Astrocyte of the cerebellum (primary cell): ENCODE results near the gene SGSM1.

Source experiments
- DNase-seq: peaks from one replicate; pipeline ENCODE4 v3.0.0-alpha.2; 2011; ENCODE audit warnings: low read depth
- H3K4me3 ChIP-seq: 2 replicates; pipeline ENCODE4 v1.5.1; 2011; ENCODE audit warnings: mild to moderate bottlenecking, low read depth, low read length, moderate library complexity
- in situ Hi-C: cut with HindIII; loops from 2 replicates; pipeline ENCODE4 v1.10.0; 2017; ENCODE audit warnings: low sequenced_read_pairs
- TF ChIP-seq, protein P1 (sequence below): IDR thresholded peaks from 2 replicates; pipeline ENCODE4 v1.5.1; 2012; ENCODE audit warnings: low read length, low read depth, moderate library complexity, mild to moderate bottlenecking; ENCODE audit errors: missing control alignments

Gene SGSM1

DNA sequence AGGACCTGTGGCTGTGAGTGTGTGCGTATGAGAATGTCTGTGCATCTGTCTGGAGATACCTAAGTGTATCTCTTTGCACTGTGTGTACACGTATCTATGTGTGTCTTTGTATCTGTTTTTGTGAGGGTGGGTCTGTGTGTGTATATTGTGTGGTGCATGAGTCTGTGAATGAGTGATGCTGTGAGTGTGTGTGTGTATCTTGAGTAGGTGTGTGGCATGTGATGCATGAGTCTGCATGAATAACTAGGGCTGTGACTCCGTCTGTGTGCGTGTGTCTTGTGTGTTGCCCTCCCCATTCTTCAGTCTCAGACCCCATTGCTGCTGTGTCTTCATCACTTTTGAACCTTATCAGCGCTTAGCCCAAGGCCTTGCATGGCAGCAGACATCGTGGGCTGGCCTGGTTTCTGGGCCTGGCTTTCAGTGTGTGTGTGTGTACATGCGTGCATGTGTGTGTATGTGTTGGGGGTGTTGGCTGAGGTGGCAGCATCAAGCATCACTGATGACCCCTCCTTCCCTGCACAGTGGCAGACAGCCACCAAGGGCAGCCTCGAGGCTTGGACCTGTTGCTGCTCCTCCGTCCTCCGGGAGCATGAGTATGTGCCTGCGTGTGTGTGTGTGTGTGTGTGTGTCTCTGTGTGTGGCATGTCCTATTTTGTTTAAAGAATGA lies 1.4 kb downstream of the SGSM1 start:
- H3K4me3 ChIP-seq, result no peak overlapping the region
- DNase-seq, result no peak
- in situ Hi-C loops, result no loop called here
- TF ChIP-seq, protein P1, sequence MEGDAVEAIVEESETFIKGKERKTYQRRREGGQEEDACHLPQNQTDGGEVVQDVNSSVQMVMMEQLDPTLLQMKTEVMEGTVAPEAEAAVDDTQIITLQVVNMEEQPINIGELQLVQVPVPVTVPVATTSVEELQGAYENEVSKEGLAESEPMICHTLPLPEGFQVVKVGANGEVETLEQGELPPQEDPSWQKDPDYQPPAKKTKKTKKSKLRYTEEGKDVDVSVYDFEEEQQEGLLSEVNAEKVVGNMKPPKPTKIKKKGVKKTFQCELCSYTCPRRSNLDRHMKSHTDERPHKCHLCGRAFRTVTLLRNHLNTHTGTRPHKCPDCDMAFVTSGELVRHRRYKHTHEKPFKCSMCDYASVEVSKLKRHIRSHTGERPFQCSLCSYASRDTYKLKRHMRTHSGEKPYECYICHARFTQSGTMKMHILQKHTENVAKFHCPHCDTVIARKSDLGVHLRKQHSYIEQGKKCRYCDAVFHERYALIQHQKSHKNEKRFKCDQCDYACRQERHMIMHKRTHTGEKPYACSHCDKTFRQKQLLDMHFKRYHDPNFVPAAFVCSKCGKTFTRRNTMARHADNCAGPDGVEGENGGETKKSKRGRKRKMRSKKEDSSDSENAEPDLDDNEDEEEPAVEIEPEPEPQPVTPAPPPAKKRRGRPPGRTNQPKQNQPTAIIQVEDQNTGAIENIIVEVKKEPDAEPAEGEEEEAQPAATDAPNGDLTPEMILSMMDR, result no peak

DNA sequence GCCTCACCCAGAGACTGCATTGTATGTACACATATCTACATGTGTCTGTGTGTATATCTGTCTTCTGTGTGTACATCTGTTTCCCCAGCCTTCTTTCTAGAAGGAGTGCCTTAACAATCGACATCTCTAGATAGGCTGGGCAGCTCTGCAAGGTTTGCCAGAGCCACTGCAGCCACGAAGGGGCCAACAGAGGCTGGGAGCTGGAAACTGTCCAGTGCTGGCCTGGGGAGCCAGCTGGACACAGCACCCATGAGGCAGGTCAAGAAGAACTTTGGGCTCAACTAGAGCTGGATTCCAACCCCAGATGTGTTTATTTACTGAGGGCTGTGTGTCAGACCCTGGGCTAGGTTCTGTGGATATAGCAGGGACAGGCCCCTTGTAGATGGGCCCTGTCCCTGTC lies 3.3 kb downstream of the SGSM1 start:
- no peak overlapping the region for H3K4me3 ChIP-seq
- DNase-seq, result no peak
- TF ChIP-seq, protein P1, result no peak
- in situ Hi-C loops, result no loop called here

DNA sequence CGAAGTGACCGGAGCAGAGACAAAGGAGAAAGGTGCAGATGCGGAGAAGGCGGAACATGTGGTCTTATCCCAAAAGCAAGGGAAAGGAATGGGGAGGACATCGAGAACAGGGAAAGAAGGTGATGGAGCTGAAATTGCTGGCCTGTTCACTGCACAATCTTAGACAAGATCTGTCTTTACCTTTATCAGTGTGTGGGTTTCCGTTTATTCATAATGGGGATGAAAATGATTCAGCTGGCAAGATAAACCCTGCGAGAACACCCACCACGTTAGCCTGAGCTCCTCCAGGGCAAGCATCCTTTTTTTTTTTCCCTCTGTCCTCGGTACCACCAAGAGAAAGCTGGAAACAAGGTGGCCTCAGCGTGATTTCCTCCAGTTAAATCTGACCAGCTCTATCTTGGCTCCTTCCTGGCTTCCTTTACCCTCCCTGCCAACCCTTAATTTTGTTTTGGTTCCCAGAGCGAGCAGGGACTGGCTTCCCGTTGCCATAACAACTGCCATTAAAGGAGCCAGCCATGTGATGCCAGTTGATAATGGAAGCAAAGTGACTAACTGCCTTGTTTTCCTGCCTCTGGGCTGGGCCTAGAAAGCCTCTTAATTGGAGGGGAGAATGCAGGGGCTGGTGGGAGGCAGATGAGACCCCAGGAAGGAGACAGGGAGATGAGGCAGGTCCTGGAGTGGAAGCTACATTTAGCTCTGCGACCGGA lies 4.2 kb downstream of the SGSM1 start:
- no peak overlapping the region for H3K4me3 ChIP-seq
- in situ Hi-C loops, result no loop called here
- DNase-seq, result no peak
- TF ChIP-seq, protein P1, result no peak

DNA sequence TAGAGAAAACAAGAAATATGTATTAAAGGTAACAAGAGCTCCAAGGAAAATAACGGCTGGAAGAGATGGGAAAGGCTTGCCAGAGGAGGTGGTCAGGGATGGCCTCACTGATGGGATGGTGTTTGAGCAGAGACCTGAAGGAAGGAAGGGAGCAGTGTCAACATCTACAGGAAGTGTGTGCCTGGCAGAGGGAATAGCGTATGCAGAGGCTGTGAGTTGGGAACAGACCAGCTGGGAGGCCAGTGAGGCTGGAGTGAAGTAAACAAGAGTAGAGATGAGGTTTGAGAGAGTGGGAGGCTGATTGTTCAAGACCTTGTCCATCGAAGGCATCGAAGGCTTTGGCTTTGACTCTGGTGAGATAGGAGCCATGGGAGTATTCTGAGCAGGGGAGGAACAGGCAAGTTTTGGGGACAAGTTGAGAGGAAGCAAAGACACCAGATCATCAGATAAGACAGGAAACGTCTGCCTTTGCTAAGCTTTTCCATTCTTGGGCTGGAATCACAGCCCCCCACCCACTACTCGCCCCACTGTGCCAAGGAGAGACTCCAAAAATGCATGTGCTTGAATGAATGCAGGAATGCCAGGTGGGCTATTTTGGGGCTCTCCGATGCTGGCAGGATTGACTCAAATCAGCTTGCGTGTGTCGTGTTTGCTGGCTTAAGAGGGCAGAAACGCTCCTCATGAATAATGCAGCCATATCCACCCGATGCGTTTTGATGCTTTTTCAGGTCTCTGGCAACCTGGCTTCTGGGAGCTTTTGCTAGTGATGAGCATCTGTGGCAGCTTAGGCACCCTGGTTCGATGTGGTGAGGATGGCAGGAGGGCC lies 7.2 kb downstream of the SGSM1 start:
- no peak overlapping the region for H3K4me3 ChIP-seq
- TF ChIP-seq, protein P1, result no peak
- in situ Hi-C loops, result no loop called here
- no peak for DNase-seq

DNA sequence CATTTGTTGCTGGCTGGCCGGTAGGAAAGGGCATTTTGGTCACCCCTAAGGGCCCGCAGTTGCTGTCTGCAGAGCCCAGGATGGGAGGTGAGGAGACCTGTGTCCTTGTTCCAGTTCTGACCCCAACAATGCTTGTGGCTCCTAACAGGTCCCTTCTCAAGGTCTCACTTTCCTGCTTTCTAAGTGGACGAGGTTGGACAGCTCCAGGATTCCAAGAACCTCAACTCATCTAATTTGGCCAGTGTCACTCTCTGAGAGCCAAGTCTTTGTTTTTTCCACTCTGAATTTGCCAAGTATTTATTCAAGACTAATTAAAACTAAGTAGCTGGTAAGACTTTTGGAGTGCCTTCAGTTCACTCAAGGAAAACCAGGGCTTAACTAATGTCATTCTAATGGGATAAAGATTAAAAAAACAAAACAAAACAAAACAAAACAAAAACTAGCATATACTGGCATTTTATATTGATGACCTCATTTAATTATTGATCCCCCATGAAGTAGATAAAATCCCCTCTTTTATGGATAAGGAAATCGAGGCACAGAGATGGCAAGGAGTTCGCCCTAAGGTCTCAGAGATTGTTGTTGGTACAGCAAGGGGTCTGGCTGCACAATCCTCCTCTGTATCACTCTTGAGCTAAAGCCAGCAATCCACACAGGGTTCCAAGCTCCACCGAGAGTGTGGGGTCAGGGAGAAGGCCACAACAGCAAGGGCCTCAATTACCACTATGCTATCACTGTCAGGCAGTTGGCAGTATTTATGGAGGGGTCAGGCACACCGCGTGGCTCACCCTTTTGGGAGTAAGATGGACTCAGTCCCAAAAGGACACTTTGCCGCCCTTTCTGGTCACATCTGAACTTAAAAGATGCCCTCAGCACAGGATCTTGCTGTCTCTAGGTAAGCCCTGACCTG lies 8.1 kb downstream of the SGSM1 start:
- no peak for DNase-seq
- H3K4me3 ChIP-seq, result no peak overlapping the region
- in situ Hi-C loops, result no loop called here
- TF ChIP-seq, protein P1, result no peak

DNA sequence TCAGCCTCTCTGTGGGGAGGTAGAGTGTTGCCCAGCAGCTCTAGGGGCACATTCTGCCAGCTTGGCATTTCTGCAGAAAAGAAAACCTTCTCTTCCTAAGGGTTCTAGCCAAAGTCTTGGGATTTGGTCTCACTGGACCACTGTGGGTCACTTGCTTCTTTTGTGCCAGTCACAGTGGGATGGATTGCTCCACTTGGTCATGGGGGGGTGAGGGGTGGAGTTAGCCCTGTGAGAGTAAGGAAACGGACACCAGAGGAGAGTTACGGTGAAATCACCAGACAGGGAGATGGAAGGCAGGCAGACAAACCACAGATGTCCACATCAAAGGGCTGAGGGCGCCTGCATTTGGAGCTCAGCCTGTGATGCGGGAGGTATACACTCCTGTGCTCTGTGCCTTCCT lies 10.8 kb downstream of the SGSM1 start:
- DNase-seq, result no peak
- TF ChIP-seq, protein P1, result no peak
- in situ Hi-C loops, result no loop called here
- H3K4me3 ChIP-seq, result no peak overlapping the region
